ENCODE measurements around the gene DSC3.

- TF ChIP-seq POLR2AphosphoS5 (IDR thresholded peaks at IDR 0.05; ENCODE audit: low read depth, low read length) (no peak), REST (IDR thresholded peaks at IDR 0.05; ENCODE audit: insufficient read depth in 1 of 2, low read depth in 2 of 2, low read length in 2 of 2) (no peak)
Measured at GRCh38 chr18:31077878-31078277, 35.3 kb upstream of the DSC3 start.

Measured in PFSK-1 (cell line).